ENCODE measurements around the gene NOSIP. TPM values are rescaled to one million over a fixed set of nuclear protein-coding genes. Genes with fewer than 3 reads are reported as not detected.
A peak's percentile ranks its signal among the peaks of the same experiment; 100 is the strongest.

NOSIP gene
- total RNA-seq, 2 donors from 2014 or later: 30.8 to 46.8 TPM

DNA sequence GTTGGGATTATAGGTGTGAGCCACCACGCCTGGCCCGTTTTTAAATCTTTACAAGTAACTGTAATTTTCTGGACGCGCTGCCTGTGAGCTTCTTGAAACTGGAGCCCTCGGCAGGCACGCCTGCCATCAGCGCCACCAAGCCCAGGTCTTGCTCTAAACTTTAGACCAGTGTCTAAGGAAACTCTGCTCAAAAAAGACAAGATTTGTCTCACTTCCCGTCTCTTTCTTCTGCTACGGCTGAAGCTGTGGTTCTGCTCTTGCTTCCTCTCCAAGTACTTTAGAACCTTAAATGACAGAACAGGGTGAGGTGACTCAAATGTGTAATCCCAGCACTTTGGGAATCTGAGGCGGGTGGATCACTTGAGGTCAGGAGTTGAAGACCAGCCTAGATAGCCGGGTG is 27.6 kb downstream of the NOSIP start:
- H3K27me3 ChIP-seq (replicated peaks; ENCODE audit: insufficient read depth): no peaks in the 10 kb centered on the region
- H3K36me3 ChIP-seq: peaks cover 33% of the 10 kb centered on the region
- H3K27ac ChIP-seq: no peak overlapping the region
- TF ChIP-seq, protein P1, sequence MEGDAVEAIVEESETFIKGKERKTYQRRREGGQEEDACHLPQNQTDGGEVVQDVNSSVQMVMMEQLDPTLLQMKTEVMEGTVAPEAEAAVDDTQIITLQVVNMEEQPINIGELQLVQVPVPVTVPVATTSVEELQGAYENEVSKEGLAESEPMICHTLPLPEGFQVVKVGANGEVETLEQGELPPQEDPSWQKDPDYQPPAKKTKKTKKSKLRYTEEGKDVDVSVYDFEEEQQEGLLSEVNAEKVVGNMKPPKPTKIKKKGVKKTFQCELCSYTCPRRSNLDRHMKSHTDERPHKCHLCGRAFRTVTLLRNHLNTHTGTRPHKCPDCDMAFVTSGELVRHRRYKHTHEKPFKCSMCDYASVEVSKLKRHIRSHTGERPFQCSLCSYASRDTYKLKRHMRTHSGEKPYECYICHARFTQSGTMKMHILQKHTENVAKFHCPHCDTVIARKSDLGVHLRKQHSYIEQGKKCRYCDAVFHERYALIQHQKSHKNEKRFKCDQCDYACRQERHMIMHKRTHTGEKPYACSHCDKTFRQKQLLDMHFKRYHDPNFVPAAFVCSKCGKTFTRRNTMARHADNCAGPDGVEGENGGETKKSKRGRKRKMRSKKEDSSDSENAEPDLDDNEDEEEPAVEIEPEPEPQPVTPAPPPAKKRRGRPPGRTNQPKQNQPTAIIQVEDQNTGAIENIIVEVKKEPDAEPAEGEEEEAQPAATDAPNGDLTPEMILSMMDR (IDR thresholded peaks at IDR 0.05): no peak
- H3K9me3 ChIP-seq: no peaks in the 10 kb centered on the region
- DNase-seq (ENCODE audit: low spot score) (no peak), ATAC-seq (ENCODE audit: insufficient number of reproducible peaks, low FRiP score, low read depth) (no peak)
- H3K4me1 ChIP-seq (ENCODE audit: control insufficient read depth in 1 of 2, low read depth in 2 of 2): no peaks in the 10 kb centered on the region
- no peak overlapping the region for H3K4me3 ChIP-seq

DNA sequence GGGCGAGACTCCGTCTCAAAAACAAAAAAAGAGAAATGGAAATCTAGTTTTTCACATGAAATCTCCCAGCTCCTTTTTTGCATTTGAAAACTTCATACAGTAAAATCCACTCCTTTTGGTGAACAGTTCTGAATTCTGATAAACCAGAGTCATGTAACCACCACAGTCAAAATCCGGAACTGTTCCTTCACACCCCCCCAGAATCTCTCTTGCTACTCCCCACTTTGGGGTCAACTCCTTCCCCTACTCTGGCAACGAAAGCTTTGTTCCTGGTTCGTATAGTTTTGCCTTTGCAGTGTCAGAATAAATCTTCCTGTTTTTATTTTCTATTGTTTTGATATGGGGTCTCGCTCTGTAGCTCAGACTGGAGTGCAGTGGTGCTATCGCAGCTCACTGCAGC is 28.8 kb downstream of the NOSIP start:
- no peak overlapping the region for H3K27ac ChIP-seq
- no peaks in the 10 kb centered on the region for H3K9me3 ChIP-seq
- H3K4me3 ChIP-seq: no peak overlapping the region
- DNase-seq (ENCODE audit: low spot score) (no peak), ATAC-seq (ENCODE audit: insufficient number of reproducible peaks, low FRiP score, low read depth) (no peak)
- no peaks in the 10 kb centered on the region for H3K27me3 ChIP-seq (replicated peaks; ENCODE audit: insufficient read depth)
- TF ChIP-seq, protein P1 (IDR thresholded peaks at IDR 0.05): no peak
- H3K36me3 ChIP-seq: peaks cover 21% of the 10 kb centered on the region
- H3K4me1 ChIP-seq (ENCODE audit: control insufficient read depth in 1 of 2, low read depth in 2 of 2): peaks cover 0 to 3% of the 10 kb centered on the region in 2 donors

DNA sequence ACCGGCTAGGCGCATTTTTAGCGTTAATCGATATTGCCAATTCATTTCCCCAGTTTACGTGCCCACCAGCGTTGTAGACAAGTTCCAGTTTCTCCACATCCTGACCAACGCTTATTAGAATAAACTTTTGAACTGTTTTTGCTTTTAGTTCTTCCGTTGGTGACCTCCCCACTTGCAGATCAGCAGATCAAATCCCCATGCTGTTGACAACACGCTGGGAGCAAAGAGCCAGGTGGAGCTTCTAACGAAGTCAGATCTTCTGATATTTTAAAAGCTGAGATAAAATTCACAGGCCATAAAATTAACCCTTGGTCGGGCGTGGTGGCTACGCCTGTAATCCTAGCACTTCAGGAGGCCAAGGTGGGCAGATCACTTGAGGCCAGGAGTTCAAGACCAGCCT is 31.3 kb downstream of the NOSIP start:
- Histone ChIP-seq H3K4me1 (ENCODE audit: control insufficient read depth in 1 of 2, low read depth in 2 of 2) (peaks cover 0 to 3% of the 10 kb centered on the region in 2 donors), H3K4me3 (no peak overlapping the region), H3K27ac (no peak overlapping the region), H3K9me3 (no peaks in the 10 kb centered on the region), H3K36me3 (peaks cover 6% of the 10 kb centered on the region), H3K27me3 (replicated peaks; ENCODE audit: insufficient read depth) (no peaks in the 10 kb centered on the region)
- ATAC-seq (ENCODE audit: insufficient number of reproducible peaks, low FRiP score, low read depth): no peak
- no peak for DNase-seq (ENCODE audit: low spot score)
- TF ChIP-seq, protein P1 (IDR thresholded peaks at IDR 0.05): no peak

DNA sequence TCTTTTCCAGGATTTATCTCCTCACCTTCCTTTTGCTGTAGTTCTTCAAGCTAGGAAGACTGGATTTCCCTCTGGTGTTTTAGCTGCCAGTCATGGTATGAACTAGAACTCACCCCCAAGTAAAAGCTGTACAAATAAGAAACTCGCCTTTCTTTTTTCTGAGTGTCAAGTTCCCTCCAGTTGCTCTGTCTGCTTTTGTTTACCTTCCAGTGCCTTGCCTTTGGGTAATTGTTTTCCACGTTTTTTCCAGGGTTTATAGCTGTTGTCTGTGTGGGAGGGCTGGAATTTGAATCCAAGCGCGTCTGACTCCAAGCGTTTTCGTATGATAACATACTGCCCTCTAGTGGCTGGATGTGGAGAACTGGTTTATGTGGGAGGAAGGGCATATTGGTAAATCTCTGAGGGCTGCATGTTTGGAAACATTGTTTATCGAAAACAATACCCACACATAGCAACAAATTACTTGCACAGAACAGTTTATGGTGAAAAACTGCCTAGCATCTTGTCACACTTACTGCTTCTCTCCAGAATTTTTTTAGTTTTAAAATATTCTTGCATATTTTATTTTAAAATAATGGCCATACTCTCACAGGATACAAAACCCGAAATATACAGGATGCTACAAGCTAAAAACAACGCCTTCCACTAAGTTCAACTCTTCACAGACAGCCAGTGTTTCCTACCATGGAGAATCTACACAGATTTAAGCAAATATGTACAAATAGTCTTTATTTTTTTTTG is 33.4 kb downstream of the NOSIP start:
- peak; percentile 47 for DNase-seq (ENCODE audit: low spot score)
- no peaks in the 10 kb centered on the region for H3K9me3 ChIP-seq
- peak; percentile 56 for ATAC-seq (ENCODE audit: insufficient number of reproducible peaks, low FRiP score, low read depth)
- H3K27me3 ChIP-seq (replicated peaks; ENCODE audit: insufficient read depth): no peaks in the 10 kb centered on the region
- peaks cover 21% of the 10 kb centered on the region for H3K36me3 ChIP-seq
- TF ChIP-seq, protein P1 (IDR thresholded peaks at IDR 0.05): peak; percentile 81
- peaks cover 0 to 3% of the 10 kb centered on the region in 2 donors for H3K4me1 ChIP-seq (ENCODE audit: control insufficient read depth in 1 of 2, low read depth in 2 of 2)
- H3K4me3 ChIP-seq: no peak overlapping the region
- H3K27ac ChIP-seq: no peak overlapping the region

DNA sequence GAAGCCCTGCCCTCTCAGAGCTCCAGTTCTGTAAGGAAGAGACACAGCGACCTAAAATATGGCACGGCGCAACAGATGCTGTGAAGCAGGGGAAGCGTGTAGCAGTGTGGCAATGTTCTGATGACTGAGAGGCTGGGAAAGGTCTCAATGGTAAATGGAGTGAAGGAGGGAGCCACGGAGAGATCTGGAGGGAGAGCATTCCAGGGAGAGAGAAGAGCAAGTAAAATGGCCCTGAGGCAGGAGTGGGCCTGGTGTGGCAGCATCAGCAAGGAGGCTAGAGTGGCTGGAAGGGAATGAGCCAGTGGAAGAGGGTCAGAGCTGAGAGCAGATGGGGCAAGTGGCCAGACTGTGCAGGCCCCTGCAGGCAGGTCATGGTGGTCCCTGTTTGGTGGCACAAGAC is 36.2 kb downstream of the NOSIP start:
- TF ChIP-seq, protein P1 (IDR thresholded peaks at IDR 0.05): no peak
- H3K27me3 ChIP-seq (replicated peaks; ENCODE audit: insufficient read depth): no peaks in the 10 kb centered on the region
- no peak for DNase-seq (ENCODE audit: low spot score)
- no peaks in the 10 kb centered on the region for H3K9me3 ChIP-seq
- ATAC-seq (ENCODE audit: insufficient number of reproducible peaks, low FRiP score, low read depth): no peak
- H3K36me3 ChIP-seq: peaks cover 32% of the 10 kb centered on the region
- H3K27ac ChIP-seq: no peak overlapping the region
- peaks cover 0 to 3% of the 10 kb centered on the region in 2 donors for H3K4me1 ChIP-seq (ENCODE audit: control insufficient read depth in 1 of 2, low read depth in 2 of 2)
- no peak overlapping the region for H3K4me3 ChIP-seq

Data from thoracic aorta (tissue), 2 donors.